Right cardiac atrium (tissue), 5 donors: ENCODE results near the gene HS6ST3. TPM values are rescaled to one million over a fixed set of nuclear protein-coding genes. Genes with fewer than 3 reads are reported as not detected.

Experiments used
- ATAC-seq, 2 donors: fragments of 200-7000 bp; cut with Tn5 transposase; one replicate each; pipeline versions ENCODE4 v1.8.0 to v1.9.1; 2020; ENCODE audit warnings: moderate library complexity in 2 of 2, mild to moderate bottlenecking in 1 of 2
- DNase-seq, 3 donors: peaks; one replicate each; pipeline ENCODE4 v3.0.0-alpha.2; 2020
- H3K27ac ChIP-seq: one replicate; pipeline ENCODE4 v1.5.1; 2013; ENCODE audit warnings: mild to moderate bottlenecking, low read length, control low read depth, moderate library complexity
- H3K27me3 ChIP-seq: one replicate; pipeline ENCODE4 v1.6.1; 2013; ENCODE audit not compliant: control insufficient read depth, insufficient read depth
- H3K4me1 ChIP-seq: one replicate; pipeline ENCODE4 v1.6.1; 2013; ENCODE audit warnings: low read length; ENCODE audit not compliant: control insufficient read depth, insufficient read depth
- H3K4me3 ChIP-seq: one replicate; pipeline ENCODE4 v1.5.1; 2013; ENCODE audit warnings: low read length, control low read depth
- H3K9me3 ChIP-seq: one replicate; pipeline ENCODE4 v1.6.1; 2013; ENCODE audit warnings: low read length; ENCODE audit not compliant: control insufficient read depth
- WGBS: extraction: QIAGEN DNeasy Blood & Tissue Kit; methylation state at CpG from one replicate; pipeline ENCODE4 v1.1.7; 2013; 5-methylcytosine and 5-hydroxymethylcytosine counted together
- intact Hi-C, 4 donors: fragments of 100-400 bp; cut with DNase I; formaldehyde crosslinking; loops; one replicate each; pipeline versions ENCODE4 v1.11.0 to v1.14.0; 2022 to 2023
- polyA plus RNA-seq: library from polyadenylated mRNA; stranded (reverse); fragments of 200-250 nt; gene quantifications from one replicate; pipeline ENCODE4 v1.2.3, GENCODE V29; 2013
- total RNA-seq, 4 donors: library from RNA; stranded (reverse); fragmentation: NEBNext Ultra II Directional; extraction: Animal tissue kit (Norgen Biotek cat#: 25700); gene quantifications; one replicate each; pipeline ENCODE4 v1.2.1, GENCODE V29; 2021
- donor health status: healthy with polysubstance abuse.
- donor health status: DM: no; HTN: yes; CAD: no.
- donor health status: DM: no; HTN: no; CAD: no.
- donor health status: DM: no; HTN: yes; CAD: no; lungs with severe emphysema.
- donor health status: DM: yes; HTN: yes; CAD: no.

HS6ST3 gene
- total and polyA plus RNA-seq, 5 donors: 0.64 to 1.3 (median 0.79) TPM

DNA sequence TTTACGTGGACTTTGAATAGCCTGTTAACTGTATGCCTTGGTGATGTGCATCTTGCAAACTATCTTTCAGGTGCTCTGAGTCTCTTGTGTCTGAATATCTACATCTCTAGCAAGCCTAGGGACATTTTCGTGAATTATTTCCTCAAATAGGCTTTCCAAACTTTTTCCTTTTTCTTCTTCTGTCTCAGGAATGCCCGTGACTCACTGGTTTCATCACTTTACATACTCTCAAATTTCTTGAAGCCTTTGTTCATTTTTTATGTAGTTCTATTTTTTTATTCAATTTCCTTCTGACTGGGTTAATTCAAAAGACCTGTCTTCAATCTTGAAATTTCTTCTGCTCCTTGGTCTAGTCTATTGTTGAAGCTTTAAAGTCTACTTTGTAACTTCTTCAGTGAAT lies 572.1 kb downstream of the HS6ST3 start:
- Histone ChIP-seq H3K27ac (no peak overlapping the region), H3K4me1 (no peaks in the 10 kb centered on the region), H3K27me3 (no peaks in the 10 kb centered on the region), H3K9me3 (no peaks in the 10 kb centered on the region), H3K4me3 (no peak overlapping the region)
- WGBS: 78% methylated on average over 3 of the region's 3 CpGs
- intact Hi-C loops: no loop called here
- ATAC-seq (no peak), DNase-seq (no peak)

DNA sequence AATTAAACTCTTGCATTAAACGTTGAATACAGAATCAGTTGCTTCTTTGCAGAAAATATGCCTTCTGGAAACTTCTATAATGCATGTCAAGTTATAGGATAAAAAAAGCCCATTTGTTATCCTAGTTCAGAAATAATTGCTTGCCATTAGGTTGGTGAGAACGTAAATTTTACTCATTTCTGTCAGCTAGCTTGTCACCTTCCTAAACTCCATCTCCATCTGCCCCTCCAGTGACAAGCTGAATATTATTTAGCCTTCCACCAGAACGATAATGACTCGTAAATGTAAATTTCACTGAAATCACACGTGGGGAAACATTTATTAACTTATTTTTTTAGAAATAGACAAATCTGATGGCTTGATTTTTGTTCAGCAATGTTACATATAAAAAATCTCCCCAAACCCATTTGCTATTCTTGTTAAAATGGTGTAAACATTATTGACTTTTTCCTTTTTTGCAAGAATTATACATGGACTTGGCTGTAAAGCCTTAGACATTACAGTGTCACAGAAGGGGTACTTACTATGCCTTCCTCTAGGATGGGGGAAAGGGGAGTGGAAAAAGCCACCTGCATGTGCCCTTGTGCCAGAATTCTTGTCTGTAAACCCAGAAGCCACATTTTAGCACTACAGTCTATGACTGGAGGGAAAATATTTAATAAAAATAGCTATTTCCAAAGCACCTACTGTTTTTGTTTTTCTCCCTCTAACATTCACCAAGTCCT lies 577.5 kb downstream of the HS6ST3 start:
- no peak for ATAC-seq
- no peak for DNase-seq
- 71% methylated on average over 5 of the region's 5 CpGs for WGBS
- H3K27ac ChIP-seq: no peak overlapping the region
- intact Hi-C loops: no loop called here
- H3K9me3 ChIP-seq: no peaks in the 10 kb centered on the region
- no peaks in the 10 kb centered on the region for H3K27me3 ChIP-seq
- H3K4me1 ChIP-seq: no peaks in the 10 kb centered on the region
- H3K4me3 ChIP-seq: no peak overlapping the region

DNA sequence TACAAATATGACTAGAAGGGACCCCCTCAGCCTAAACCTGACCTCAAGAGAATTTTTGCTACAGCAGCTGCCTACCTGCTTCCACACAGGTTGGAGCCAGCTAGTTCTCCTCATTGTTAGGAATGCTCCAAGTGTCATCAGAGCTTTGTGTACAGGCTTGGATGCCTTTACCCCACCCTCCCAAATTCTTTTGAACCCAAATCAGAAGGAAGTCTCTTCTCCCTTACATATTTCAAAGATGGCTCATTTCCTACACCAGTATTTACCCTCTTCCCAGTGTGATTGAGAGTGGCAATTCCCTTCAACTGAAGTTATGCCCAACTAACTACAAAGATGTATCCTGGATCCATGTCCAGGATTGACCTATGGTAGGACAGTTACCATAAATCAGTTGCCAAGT lies 581.2 kb downstream of the HS6ST3 start:
- H3K9me3 ChIP-seq: no peaks in the 10 kb centered on the region
- DNase-seq (no peak), ATAC-seq (no peak)
- no peaks in the 10 kb centered on the region for H3K27me3 ChIP-seq
- H3K27ac ChIP-seq: no peak overlapping the region
- intact Hi-C loops: no loop called here
- no peak overlapping the region for H3K4me3 ChIP-seq
- no peaks in the 10 kb centered on the region for H3K4me1 ChIP-seq

DNA sequence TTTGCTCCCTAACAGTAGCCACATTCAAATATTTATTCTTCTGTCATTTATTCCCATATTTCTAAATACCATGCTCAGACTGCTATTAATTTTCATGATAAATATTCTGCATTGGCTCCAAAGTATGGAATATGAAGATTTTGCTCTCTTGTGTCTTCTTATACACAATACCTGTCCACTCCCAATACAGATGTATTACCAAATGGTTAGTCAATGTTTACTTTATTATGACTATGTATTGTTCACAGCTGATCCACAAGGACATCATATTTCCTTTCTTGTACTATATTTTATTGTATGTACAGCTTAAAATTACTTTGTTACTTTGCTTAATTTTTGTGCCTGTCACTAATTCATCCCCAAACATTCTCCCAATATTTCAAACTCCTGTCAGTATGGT lies 582.1 kb downstream of the HS6ST3 start:
- DNase-seq: no peak
- H3K27me3 ChIP-seq: no peaks in the 10 kb centered on the region
- intact Hi-C loops: no loop called here
- ATAC-seq: no peak
- H3K4me3 ChIP-seq: no peak overlapping the region
- H3K4me1 ChIP-seq: no peaks in the 10 kb centered on the region
- no peaks in the 10 kb centered on the region for H3K9me3 ChIP-seq
- no peak overlapping the region for H3K27ac ChIP-seq

DNA sequence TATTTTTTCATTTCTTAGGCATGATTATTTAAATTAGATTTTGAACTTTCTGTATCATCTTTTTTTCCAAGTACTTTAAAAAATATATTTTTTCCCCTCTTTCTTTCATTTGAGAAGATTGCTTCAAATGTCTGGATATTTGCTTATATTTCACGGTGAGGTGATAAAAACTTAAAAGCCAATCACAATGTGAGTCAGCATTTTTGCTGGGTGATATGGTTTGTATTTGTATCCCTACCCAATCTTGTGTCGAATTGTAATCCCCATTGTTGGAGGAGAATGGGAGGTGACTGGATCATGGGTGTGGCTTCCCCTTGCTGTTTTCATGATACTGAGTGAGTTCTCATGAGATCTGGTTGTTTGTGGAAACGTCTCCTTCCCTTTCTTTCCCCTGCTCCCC lies 583.9 kb downstream of the HS6ST3 start:
- DNase-seq (no peak), ATAC-seq (peak in 1 of 2 donors; percentile 45)
- no peak overlapping the region for H3K27ac ChIP-seq
- H3K4me3 ChIP-seq: no peak overlapping the region
- no peaks in the 10 kb centered on the region for H3K4me1 ChIP-seq
- 65% methylated on average over 3 of the region's 3 CpGs for WGBS
- no peaks in the 10 kb centered on the region for H3K27me3 ChIP-seq
- H3K9me3 ChIP-seq: no peaks in the 10 kb centered on the region
- intact Hi-C loops: no loop called here

DNA sequence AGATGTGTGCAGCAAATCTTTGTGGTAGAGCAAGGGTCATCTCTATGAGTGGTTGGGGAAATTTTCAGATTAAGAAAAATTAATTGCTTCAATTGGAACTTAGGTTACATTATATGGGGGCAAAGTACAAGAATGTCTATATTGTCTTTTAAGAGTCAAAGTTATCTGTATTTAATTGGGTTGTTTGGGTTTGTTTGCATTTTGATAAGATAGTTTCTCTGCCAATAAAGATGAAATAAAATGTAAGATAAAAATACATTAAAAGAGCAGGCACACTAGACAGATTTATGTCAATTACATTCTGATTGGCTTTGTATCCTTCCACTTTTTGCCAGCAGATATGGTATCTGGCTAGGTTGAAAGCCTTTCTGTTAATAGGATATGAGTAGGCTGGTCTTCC lies 587.1 kb downstream of the HS6ST3 start:
- no peak for ATAC-seq
- Histone ChIP-seq H3K27me3 (no peaks in the 10 kb centered on the region), H3K9me3 (no peaks in the 10 kb centered on the region), H3K4me3 (no peak overlapping the region), H3K27ac (no peak overlapping the region), H3K4me1 (no peaks in the 10 kb centered on the region)
- intact Hi-C loops: no loop called here
- no peak for DNase-seq

DNA sequence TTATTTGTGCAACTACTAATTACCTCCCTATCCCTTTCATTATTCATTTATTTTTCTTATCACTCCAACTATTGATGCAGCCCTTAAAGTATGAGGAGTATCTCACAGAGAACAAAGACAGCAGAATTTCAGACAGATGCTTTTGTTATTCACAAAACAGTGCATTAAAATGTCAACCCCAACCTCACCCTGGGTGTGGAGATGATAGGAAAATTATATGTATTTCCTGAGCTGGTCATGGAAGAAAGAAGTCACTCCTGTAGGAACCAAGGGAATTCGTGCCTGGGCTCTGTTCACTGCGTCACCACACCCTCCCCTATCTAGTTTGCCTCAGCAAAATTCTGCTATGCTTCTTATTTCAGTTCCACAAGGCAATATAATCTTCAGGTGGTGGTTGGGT lies 588.9 kb downstream of the HS6ST3 start:
- ATAC-seq (peak in 1 of 2 donors; percentile 32), DNase-seq (no peak)
- WGBS: 69% methylated on average over 2 of the region's 2 CpGs

DNA sequence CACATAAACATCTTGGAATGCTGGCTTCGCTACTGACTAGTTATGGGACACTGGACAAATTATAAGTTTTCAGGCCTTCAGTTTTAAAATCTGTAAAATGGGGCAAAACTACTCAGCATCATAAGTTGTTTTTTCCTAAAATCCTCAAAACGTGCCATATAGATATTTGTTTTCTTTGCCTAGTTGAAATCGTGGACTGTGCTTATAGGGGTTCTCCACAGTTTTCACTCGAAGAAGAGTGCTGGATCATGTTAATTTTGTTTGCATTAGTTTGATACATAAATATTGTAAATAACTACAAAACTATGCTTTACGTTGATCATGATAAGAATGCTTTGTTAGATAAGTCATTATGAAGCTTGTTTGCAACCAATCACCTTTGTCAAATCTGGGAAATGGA lies 591.0 kb downstream of the HS6ST3 start:
- ATAC-seq: no peak
- Histone ChIP-seq H3K4me3 (no peak overlapping the region), H3K27ac (no peak overlapping the region), H3K4me1 (no peaks in the 10 kb centered on the region), H3K27me3 (no peaks in the 10 kb centered on the region), H3K9me3 (no peaks in the 10 kb centered on the region)
- DNase-seq: no peak
- intact Hi-C loops: no loop called here
- 81% methylated on average over 5 of the region's 5 CpGs for WGBS

More for the DNA sequence above, 588.9 kb downstream of the HS6ST3 start:
- Histone ChIP-seq H3K4me1 (no peaks in the 10 kb centered on the region), H3K27me3 (no peaks in the 10 kb centered on the region), H3K27ac (no peak overlapping the region), H3K9me3 (no peaks in the 10 kb centered on the region), H3K4me3 (no peak overlapping the region)
- intact Hi-C loops: no loop called here

DNA sequence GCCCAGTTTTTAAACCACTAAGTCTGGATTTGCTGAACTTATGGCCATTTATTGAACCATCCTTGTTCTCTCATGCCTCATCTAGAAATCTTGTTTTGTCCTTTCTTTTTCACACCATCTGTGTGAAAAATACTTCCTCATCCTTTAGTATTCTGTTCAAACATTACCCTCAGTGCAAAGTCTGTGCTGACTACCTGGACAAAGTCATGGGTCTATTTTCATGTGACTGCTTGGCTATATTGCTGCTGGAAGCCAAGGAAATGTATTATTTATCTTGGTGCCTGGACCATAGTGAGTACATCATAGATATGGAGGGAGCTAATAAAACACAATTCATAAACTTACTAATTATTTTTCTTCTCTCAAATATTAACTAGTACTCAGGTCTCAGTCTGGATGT lies 591.9 kb downstream of the HS6ST3 start:
- no peaks in the 10 kb centered on the region for H3K9me3 ChIP-seq
- H3K4me1 ChIP-seq: no peaks in the 10 kb centered on the region
- DNase-seq (no peak), ATAC-seq (no peak)
- H3K4me3 ChIP-seq: no peak overlapping the region
- H3K27ac ChIP-seq: no peak overlapping the region
- H3K27me3 ChIP-seq: no peaks in the 10 kb centered on the region
- intact Hi-C loops: no loop called here

DNA sequence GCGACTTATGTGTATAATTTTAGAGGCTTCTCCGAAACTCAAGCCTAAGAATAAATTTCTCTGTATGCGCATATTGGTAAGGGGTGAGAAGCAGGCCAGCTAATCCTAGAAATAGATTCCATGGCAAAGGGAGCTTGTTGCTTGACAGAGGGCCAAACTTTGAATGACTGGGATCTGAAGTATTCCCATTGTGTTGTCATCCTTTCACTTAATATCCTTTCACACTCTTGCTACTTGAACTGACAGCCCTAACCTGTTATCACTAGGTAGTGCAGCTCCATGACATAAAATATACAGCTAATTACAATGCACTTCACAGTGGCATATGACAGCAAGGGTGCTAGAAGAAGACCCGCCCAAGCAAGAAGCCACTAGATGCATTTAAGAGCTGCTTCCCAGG lies 594.6 kb downstream of the HS6ST3 start:
- Histone ChIP-seq H3K27ac (no peak overlapping the region), H3K9me3 (no peaks in the 10 kb centered on the region), H3K4me1 (no peaks in the 10 kb centered on the region), H3K27me3 (no peaks in the 10 kb centered on the region), H3K4me3 (no peak overlapping the region)
- ATAC-seq (peak; percentile 51 to 86), DNase-seq (no peak)
- intact Hi-C loops: no loop called here
- 51% methylated on average over 4 of the region's 4 CpGs for WGBS

DNA sequence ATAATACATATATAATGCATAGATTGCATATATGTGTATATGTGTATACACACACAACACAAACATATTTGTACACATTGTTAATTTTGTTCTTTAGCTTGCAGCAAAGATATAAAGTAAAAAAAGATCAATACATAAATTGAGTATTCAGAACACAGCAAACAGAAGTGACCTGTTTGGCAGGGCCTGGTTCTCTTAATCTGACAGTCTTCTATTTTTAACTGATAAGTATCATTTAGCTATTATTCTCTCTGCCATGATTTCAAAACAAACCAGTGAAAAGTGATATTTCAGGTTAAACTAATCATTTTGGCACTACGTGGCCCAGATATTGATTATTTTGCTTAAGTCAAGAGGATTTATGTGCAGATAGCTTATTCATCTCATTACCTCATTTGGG lies 595.0 kb downstream of the HS6ST3 start:
- no peaks in the 10 kb centered on the region for H3K9me3 ChIP-seq
- ATAC-seq (no peak), DNase-seq (no peak)
- no peaks in the 10 kb centered on the region for H3K4me1 ChIP-seq
- WGBS: 57% methylated on average over 1 of the region's 1 CpG
- H3K4me3 ChIP-seq: no peak overlapping the region
- intact Hi-C loops: no loop called here
- no peaks in the 10 kb centered on the region for H3K27me3 ChIP-seq
- H3K27ac ChIP-seq: no peak overlapping the region

DNA sequence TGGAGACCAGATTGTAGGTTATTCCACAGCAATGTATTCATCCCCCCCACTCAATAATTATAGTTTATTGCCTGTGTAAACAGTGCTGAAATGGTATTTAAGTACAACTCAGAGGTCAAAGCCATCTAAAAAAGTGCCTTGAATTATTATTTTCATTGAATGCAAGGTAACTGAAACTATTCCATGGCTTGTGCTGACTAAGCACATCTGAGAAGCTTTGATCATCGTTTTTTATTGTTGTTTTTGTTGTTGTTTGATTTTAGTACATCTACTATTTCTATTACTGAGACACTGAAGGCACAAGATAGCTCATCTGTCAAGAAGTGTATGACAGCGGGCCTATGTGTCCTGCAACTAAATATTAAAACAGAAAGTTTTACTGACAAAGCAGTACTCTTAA lies 596.4 kb downstream of the HS6ST3 start:
- WGBS: 19% methylated on average over 2 of the region's 2 CpGs
- no peaks in the 10 kb centered on the region for H3K9me3 ChIP-seq
- no peak overlapping the region for H3K4me3 ChIP-seq
- no peaks in the 10 kb centered on the region for H3K4me1 ChIP-seq
- H3K27ac ChIP-seq: no peak overlapping the region
- ATAC-seq: no peak
- intact Hi-C loops: no loop called here
- H3K27me3 ChIP-seq: no peaks in the 10 kb centered on the region
- no peak for DNase-seq
